HCT116 (cell line): Measurements from ENCODE around the gene FGFR4.

Experiments used
- CTCF ChIP-seq, 3 experiments: fragments of 200-600 bp in 1 of 3; sonication (generic) in 1 of 3; IDR thresholded peaks in 2 of 3; conservative IDR thresholded peaks in 1 of 3; 2 replicates each; pipeline ENCODE4 v1.5.1; 2012 to 2017; ENCODE audit warnings: low read depth in 2 of 3, low read length in 2 of 3, antibody characterized with exemption in 1 of 3, borderline replicate concordance in 1 of 3, control low read depth in 1 of 3, mild to moderate bottlenecking in 1 of 3, mixed read lengths in 1 of 3, mixed run types in 1 of 3, moderate library complexity in 1 of 3; ENCODE audit not compliant: insufficient read depth in 1 of 3
- EGR1 ChIP-seq: IDR thresholded peaks from 2 replicates; pipeline ENCODE4 v1.6.1; 2012; ENCODE audit warnings: low read depth
- ELF1 ChIP-seq: IDR thresholded peaks from 2 replicates; pipeline ENCODE4 v1.6.1; 2012; ENCODE audit warnings: low read depth, borderline replicate concordance
- EZH2 ChIP-seq: fragments of 200-600 bp; sonication (generic); IDR thresholded peaks from 2 replicates; pipeline ENCODE4 v1.6.1; 2017; ENCODE audit warnings: antibody characterized with exemption, mixed run types
- JUND ChIP-seq: IDR thresholded peaks from 2 replicates; pipeline ENCODE4 v1.6.1; 2012
- POLR2A ChIP-seq: IDR thresholded peaks from 2 replicates; pipeline ENCODE4 v1.7.0; 2011; ENCODE audit warnings: borderline replicate concordance; ENCODE audit not compliant: insufficient read depth, insufficient read length; ENCODE audit errors: extremely low read depth
- POLR2AphosphoS5 ChIP-seq: IDR thresholded peaks from 2 replicates; pipeline ENCODE4 v1.6.1; 2011; ENCODE audit warnings: mild to moderate bottlenecking, low read depth, low read length, moderate library complexity
- REST ChIP-seq: IDR thresholded peaks from 2 replicates; pipeline ENCODE4 v1.6.1; 2012; ENCODE audit warnings: low read depth
- ZNF274 ChIP-seq: fragments of 200-500 bp; sonication (Bioruptor generic); IDR thresholded peaks from 2 replicates; pipeline ENCODE4 v1.6.1; 2014; ENCODE audit warnings: mild to moderate bottlenecking, low read depth, low read length, inconsistent platforms

GRCh38 chr5:177093082-177093712 is 6.5 kb downstream of the FGFR4 start:
- TF ChIP-seq EGR1 (no peak), CTCF (IDR thresholded peaks at IDR 0.05 in 2 of 3, conservative IDR thresholded peaks at IDR 0.05 in 1 of 3; ENCODE audit: borderline replicate concordance in 1 of 3, insufficient read depth in 1 of 3, low read depth in 2 of 3, low read length in 2 of 3) (no peak), POLR2AphosphoS5 (no peak), POLR2A (no peak), JUND (no peak), EZH2 (no peak), ELF1 (no peak), REST (no peak), ZNF274 (no peak)
